ENCODE measurements around the gene DDX31. TPM values are rescaled to one million over a fixed set of nuclear protein-coding genes. Genes with fewer than 3 reads are reported as not detected.

The DDX31 gene
- total and polyA plus RNA-seq, 9 donors = 9.7 to 19.6 (median 14.1) TPM

DNA sequence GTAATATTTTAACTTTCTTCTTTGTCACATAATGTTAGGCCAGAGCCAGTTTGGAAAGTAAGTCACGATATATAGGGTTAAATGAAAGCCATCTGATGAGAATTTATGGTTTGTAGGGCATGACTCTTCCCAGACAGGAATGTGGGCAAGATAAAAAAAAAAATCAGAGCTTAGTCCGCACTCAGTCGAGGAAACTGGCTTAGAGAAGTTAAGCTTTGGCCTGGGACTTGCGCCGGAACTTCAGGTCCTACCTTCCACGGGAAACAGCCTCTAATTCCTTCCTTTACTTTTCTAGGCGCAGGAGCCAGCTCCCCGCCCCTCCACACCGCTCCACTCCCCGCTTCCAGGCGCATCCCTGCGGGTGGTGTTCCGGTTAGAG is 475 bp downstream of the DDX31 start:
- no peaks in the 10 kb centered on the region for H3K36me3 ChIP-seq
- intact Hi-C loops (cut with DNase I) = loop anchor here in 2 of 4 donors (10.0 kb wide), 2 partner anchors 125 to 235 kb away; no protein-coding TSS in a partner anchor
- peak overlapping the region; percentile 92 for H3K4me3 ChIP-seq
- no peaks in the 10 kb centered on the region for H3K27me3 ChIP-seq
- WGBS, 3 donors = 0 to 1% (median 1%) methylated on average over 13 of the region's 13 CpGs
- no peaks in the 10 kb centered on the region for H3K9me3 ChIP-seq
- TF ChIP-seq POLR2A (IDR thresholded peaks at IDR 0.05) (no peak), EP300 (IDR thresholded peaks at IDR 0.05) (no peak)
- TF ChIP-seq, protein P1, sequence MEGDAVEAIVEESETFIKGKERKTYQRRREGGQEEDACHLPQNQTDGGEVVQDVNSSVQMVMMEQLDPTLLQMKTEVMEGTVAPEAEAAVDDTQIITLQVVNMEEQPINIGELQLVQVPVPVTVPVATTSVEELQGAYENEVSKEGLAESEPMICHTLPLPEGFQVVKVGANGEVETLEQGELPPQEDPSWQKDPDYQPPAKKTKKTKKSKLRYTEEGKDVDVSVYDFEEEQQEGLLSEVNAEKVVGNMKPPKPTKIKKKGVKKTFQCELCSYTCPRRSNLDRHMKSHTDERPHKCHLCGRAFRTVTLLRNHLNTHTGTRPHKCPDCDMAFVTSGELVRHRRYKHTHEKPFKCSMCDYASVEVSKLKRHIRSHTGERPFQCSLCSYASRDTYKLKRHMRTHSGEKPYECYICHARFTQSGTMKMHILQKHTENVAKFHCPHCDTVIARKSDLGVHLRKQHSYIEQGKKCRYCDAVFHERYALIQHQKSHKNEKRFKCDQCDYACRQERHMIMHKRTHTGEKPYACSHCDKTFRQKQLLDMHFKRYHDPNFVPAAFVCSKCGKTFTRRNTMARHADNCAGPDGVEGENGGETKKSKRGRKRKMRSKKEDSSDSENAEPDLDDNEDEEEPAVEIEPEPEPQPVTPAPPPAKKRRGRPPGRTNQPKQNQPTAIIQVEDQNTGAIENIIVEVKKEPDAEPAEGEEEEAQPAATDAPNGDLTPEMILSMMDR (IDR thresholded peaks at IDR 0.05) = no peak
- DNase-seq = peak in 1 of 5 donors; percentile 63
- H3K27ac ChIP-seq = peak overlapping the region in 1 of 2 donors; percentile 98
- H3K4me1 ChIP-seq (ENCODE audit: insufficient read depth) = peaks cover 5% of the 10 kb centered on the region

DNA sequence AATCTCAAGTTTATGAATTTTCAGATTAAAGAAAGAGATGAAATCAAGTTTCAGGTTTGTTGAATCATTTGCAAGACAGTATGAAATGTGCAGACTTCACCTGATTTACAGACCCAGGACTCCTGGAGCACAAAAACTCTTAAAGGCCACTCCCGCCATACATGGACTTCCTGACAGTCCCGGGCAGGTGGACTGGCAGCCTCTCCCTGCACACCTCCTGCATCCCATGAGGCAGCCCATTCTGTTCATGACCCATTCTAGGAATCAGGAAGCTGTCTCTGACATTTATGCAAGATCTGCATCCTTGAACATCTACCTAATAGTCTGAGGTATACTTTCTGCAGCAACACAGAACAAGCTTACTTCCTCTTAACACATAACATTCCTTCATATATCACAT is 5.9 kb downstream of the DDX31 start:
- Histone ChIP-seq H3K4me1 (ENCODE audit: insufficient read depth) (no peaks in the 10 kb centered on the region), H3K27me3 (no peaks in the 10 kb centered on the region), H3K4me3 (no peak overlapping the region), H3K9me3 (no peaks in the 10 kb centered on the region), H3K36me3 (no peaks in the 10 kb centered on the region), H3K27ac (no peak overlapping the region)
- WGBS, 3 donors = 94 to 98% (median 96%) methylated on average over 2 of the region's 2 CpGs
- no peak for TF ChIP-seq EP300 (IDR thresholded peaks at IDR 0.05)
- intact Hi-C loops (cut with DNase I) = loop anchor here in 2 of 4 donors (10.0 kb wide), 2 partner anchors 131 to 241 kb away; no protein-coding TSS in a partner anchor
- no peak for DNase-seq

DNA sequence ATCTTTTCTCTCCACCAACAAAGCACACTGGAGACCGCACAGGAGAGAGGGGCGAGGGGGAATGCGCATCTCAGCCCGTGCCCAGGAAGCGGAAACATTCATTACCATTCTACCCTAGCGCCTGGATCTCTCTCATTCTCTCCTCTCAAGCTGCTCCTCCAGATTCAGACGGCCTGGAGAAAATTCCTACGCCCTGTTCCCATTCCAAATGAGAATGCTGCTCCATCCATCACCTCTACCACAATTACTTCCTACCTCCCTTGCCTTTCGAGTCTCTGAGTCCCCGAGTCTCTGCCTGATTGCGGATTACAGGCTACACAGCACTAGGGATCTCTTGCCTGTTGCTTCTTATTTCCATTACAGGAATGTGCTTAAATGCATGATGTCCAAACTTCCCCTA is 6.7 kb downstream of the DDX31 start:
- TF ChIP-seq EP300 (IDR thresholded peaks at IDR 0.05) (no peak), POLR2A (IDR thresholded peaks at IDR 0.05) (no peak)
- TF ChIP-seq, protein P1 (IDR thresholded peaks at IDR 0.05) = no peak
- Histone ChIP-seq H3K9me3 (no peaks in the 10 kb centered on the region), H3K4me3 (no peak overlapping the region), H3K36me3 (no peaks in the 10 kb centered on the region), H3K27ac (no peak overlapping the region), H3K27me3 (no peaks in the 10 kb centered on the region), H3K4me1 (ENCODE audit: insufficient read depth) (no peaks in the 10 kb centered on the region)
- intact Hi-C loops (cut with DNase I) = loop anchor here in 2 of 4 donors (10.0 kb wide), 2 partner anchors 132 to 242 kb away; no protein-coding TSS in a partner anchor
- 71 to 77% (median 75%) methylated on average over 10 to 11 of the region's 11 CpGs for WGBS, 3 donors
- DNase-seq = no peak

- H3K4me3 ChIP-seq = no peak overlapping the region
- intact Hi-C loops (cut with DNase I) = loop anchor here in 2 of 4 donors (10.0 kb wide), 2 partner anchors 132 to 242 kb away; no protein-coding TSS in a partner anchor
- H3K27me3 ChIP-seq = no peaks in the 10 kb centered on the region
- TF ChIP-seq POLR2A (IDR thresholded peaks at IDR 0.05) = no peak
- TF ChIP-seq EP300 (IDR thresholded peaks at IDR 0.05) = no peak
- TF ChIP-seq, protein P1 (IDR thresholded peaks at IDR 0.05) = no peak
- H3K9me3 ChIP-seq = no peaks in the 10 kb centered on the region
- H3K36me3 ChIP-seq = no peaks in the 10 kb centered on the region
- WGBS, 3 donors = 72 to 79% (median 77%) methylated on average over 12 of the region's 12 CpGs
- no peak for DNase-seq
- H3K4me1 ChIP-seq (ENCODE audit: insufficient read depth) = no peaks in the 10 kb centered on the region
- H3K27ac ChIP-seq = no peak overlapping the region
Observed at GRCh38 chr9:132662152-132662945, 7.4 kb downstream of the DDX31 start.

DNA sequence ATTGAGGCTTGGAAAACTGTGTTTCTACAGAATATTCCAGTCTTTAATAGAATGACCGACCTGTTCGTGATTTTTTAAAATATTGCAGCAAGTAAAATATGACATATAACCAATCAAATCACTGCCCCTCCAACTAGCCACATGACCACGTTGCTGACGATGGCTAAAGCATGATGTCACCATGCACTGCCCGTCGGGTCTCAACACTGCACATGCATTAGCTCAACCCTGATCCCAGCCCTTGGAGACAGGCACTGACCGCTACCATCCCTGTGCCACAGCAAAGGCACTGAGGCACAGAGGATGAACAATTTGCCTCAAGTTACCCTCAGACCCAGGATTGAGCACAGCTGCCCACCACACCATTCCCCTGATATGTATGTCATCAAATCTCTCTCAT is 13.5 kb downstream of the DDX31 start:
- WGBS, 3 donors = 79 to 85% (median 82%) methylated on average over 7 of the region's 7 CpGs
- intact Hi-C loops (cut with DNase I) = no loop called here
- H3K4me3 ChIP-seq = no peak overlapping the region
- H3K36me3 ChIP-seq = no peaks in the 10 kb centered on the region
- no peaks in the 10 kb centered on the region for H3K9me3 ChIP-seq
- no peak for DNase-seq
- no peaks in the 10 kb centered on the region for H3K27me3 ChIP-seq
- no peaks in the 10 kb centered on the region for H3K4me1 ChIP-seq (ENCODE audit: insufficient read depth)
- TF ChIP-seq, protein P1 (IDR thresholded peaks at IDR 0.05) = no peak
- TF ChIP-seq POLR2A (IDR thresholded peaks at IDR 0.05) (no peak), EP300 (IDR thresholded peaks at IDR 0.05) (no peak)
- no peak overlapping the region for H3K27ac ChIP-seq
